ENCODE results near the gene CHCHD3. TPM values are rescaled to one million over a fixed set of nuclear protein-coding genes. Genes with fewer than 3 reads are reported as not detected.

CHCHD3 gene
- total RNA-seq, 2 experiments from 2014 or later: 21.6 to 21.7 TPM

DNA sequence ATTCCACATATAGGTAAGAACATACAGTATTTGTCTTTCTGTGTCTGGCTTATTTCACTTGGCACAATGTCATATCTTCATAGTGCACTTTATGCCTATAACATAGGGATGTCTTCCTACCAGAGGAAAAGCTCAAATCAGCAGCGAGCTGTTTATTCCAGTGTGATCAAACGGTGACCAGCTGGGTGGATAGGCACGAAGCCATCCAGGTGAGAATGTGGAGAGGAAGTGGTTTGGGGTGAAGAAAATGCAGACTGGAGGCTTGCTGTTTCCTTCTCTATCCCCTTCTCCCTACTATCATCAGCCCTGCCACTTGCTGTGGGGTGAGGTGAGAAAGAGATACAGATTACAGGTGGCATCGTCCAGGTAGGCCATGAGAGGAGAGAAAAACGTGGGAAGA, 52.4 kb downstream of the CHCHD3 start:
- peaks cover 8% of the 10 kb centered on the region for H3K36me3 Mint-ChIP-seq (ENCODE audit: low read depth)
- no peaks in the 10 kb centered on the region for H3K36me3 ChIP-seq (ENCODE audit: insufficient read depth, low read length)
- TF ChIP-seq, protein P1, sequence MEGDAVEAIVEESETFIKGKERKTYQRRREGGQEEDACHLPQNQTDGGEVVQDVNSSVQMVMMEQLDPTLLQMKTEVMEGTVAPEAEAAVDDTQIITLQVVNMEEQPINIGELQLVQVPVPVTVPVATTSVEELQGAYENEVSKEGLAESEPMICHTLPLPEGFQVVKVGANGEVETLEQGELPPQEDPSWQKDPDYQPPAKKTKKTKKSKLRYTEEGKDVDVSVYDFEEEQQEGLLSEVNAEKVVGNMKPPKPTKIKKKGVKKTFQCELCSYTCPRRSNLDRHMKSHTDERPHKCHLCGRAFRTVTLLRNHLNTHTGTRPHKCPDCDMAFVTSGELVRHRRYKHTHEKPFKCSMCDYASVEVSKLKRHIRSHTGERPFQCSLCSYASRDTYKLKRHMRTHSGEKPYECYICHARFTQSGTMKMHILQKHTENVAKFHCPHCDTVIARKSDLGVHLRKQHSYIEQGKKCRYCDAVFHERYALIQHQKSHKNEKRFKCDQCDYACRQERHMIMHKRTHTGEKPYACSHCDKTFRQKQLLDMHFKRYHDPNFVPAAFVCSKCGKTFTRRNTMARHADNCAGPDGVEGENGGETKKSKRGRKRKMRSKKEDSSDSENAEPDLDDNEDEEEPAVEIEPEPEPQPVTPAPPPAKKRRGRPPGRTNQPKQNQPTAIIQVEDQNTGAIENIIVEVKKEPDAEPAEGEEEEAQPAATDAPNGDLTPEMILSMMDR (IDR thresholded peaks at IDR 0.05): no peak
- no peak overlapping the region for H3K27ac Mint-ChIP-seq
- H3K9me3 ChIP-seq (ENCODE audit: control insufficient read depth in 1 of 2, insufficient read depth in 1 of 2, low read length in 2 of 2): peaks cover 5 to 7% of the 10 kb centered on the region in 2 experiments
- peaks cover 39% of the 10 kb centered on the region for H3K4me1 Mint-ChIP-seq (ENCODE audit: low read depth)
- ATAC-seq (ENCODE audit: poor library complexity) (no peak), DNase-seq (peak in 1 of 14 experiments; percentile 4)
- H3K4me3 ChIP-seq (ENCODE audit: low read length): no peak overlapping the region
- H3K27me3 ChIP-seq (ENCODE audit: control insufficient read depth in 1 of 2, insufficient read depth in 2 of 2, low read length in 2 of 2): no peaks in the 10 kb centered on the region
- CTCF ChIA-PET: no interaction called here
- POLR2A ChIA-PET: no interaction called here
- H3K9me3 Mint-ChIP-seq: peaks cover 3% of the 10 kb centered on the region
- intact Hi-C loops (cut with DNase I, micrococcal nuclease): no loop called here
- H3K4me1 ChIP-seq (ENCODE audit: insufficient read depth, low read length): peaks cover 4% of the 10 kb centered on the region
- no peaks in the 10 kb centered on the region for H3K27me3 Mint-ChIP-seq
- H3K4me3 Mint-ChIP-seq: no peak overlapping the region
- H3K27ac ChIP-seq (ENCODE audit: low read depth in 1 of 2, low read length in 2 of 2): no peak overlapping the region

DNA sequence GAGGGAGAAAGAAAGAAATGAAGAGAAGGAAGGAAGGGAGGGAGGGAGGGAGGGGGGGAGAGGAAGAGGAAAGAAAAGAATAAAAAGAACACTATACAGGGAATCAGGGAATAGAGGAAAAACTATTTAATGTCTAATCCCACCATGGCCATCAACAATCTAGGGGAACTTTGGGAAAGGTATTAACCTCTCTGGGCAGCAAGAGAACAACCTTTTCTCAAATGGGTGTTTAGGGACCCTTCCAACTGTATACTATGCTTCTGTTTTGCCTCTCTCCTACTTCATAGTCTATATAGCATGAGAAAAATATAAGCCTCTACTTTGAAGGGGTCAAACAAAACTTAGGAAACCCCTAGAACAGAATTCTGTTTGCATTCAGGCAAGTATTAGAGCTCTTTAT, 54.5 kb downstream of the CHCHD3 start:
- Mint-ChIP-seq H3K36me3 (ENCODE audit: low read depth) (peaks cover 22% of the 10 kb centered on the region), H3K9me3 (peaks cover 3% of the 10 kb centered on the region), H3K27ac (no peak overlapping the region), H3K4me3 (no peak overlapping the region), H3K27me3 (no peaks in the 10 kb centered on the region), H3K4me1 (ENCODE audit: low read depth) (peaks cover 32% of the 10 kb centered on the region)
- Histone ChIP-seq H3K36me3 (ENCODE audit: insufficient read depth, low read length) (no peaks in the 10 kb centered on the region), H3K4me1 (ENCODE audit: insufficient read depth, low read length) (peaks cover 4% of the 10 kb centered on the region), H3K9me3 (ENCODE audit: control insufficient read depth in 1 of 2, insufficient read depth in 1 of 2, low read length in 2 of 2) (peaks cover 5 to 7% of the 10 kb centered on the region in 2 experiments), H3K27me3 (ENCODE audit: control insufficient read depth in 1 of 2, insufficient read depth in 2 of 2, low read length in 2 of 2) (no peaks in the 10 kb centered on the region), H3K27ac (ENCODE audit: low read depth in 1 of 2, low read length in 2 of 2) (no peak overlapping the region), H3K4me3 (ENCODE audit: low read length) (no peak overlapping the region)
- DNase-seq (no peak), ATAC-seq (ENCODE audit: poor library complexity) (no peak)
- CTCF ChIA-PET: no interaction called here
- TF ChIP-seq, protein P1 (IDR thresholded peaks at IDR 0.05): no peak
- POLR2A ChIA-PET: no interaction called here
- intact Hi-C loops (cut with DNase I, micrococcal nuclease): no loop called here

DNA sequence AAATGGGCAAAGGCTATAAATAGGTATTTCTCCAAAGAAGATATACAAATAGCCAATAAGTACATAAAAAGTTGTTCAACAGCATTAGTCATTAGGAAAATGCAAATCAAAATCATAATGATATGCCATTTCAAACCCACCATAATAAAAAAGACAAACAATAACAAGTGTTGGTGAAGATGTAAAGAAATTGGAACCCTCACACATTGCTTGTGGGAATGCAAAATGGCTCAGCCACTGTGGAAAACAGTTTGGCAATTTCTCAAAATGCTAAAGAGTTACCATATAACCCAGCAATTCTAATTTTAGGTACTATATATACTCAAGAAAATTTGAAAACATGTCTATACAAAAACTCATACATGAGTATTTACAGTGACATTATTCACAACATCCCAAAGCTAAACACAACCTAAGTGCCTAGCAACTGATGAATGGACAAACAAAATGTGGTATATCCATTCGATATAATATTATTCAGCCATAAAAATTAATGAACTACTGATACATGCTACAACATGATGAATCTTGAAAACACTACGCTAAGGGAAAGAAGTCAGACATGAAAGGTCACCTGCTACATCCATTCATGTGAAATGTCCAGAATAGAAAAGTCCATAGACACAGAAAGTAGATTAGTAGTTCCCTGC, 55.6 kb downstream of the CHCHD3 start:
- no peak overlapping the region for H3K27ac ChIP-seq (ENCODE audit: low read depth in 1 of 2, low read length in 2 of 2)
- Mint-ChIP-seq H3K4me1 (ENCODE audit: low read depth) (peaks cover 21% of the 10 kb centered on the region), H3K27me3 (no peaks in the 10 kb centered on the region), H3K9me3 (peaks cover 3% of the 10 kb centered on the region), H3K27ac (no peak overlapping the region), H3K4me3 (no peak overlapping the region), H3K36me3 (ENCODE audit: low read depth) (peaks cover 30% of the 10 kb centered on the region)
- H3K4me3 ChIP-seq (ENCODE audit: low read length): no peak overlapping the region
- TF ChIP-seq, protein P1 (IDR thresholded peaks at IDR 0.05): no peak
- H3K36me3 ChIP-seq (ENCODE audit: insufficient read depth, low read length): peaks cover 3% of the 10 kb centered on the region
- intact Hi-C loops (cut with DNase I, micrococcal nuclease): no loop called here
- DNase-seq: no peak
- POLR2A ChIA-PET: no interaction called here
- H3K9me3 ChIP-seq (ENCODE audit: control insufficient read depth in 1 of 2, insufficient read depth in 1 of 2, low read length in 2 of 2): peaks cover 5 to 7% of the 10 kb centered on the region in 2 experiments
- no peaks in the 10 kb centered on the region for H3K27me3 ChIP-seq (ENCODE audit: control insufficient read depth in 1 of 2, insufficient read depth in 2 of 2, low read length in 2 of 2)
- CTCF ChIA-PET: no interaction called here
- no peak for ATAC-seq (ENCODE audit: poor library complexity)
- H3K4me1 ChIP-seq (ENCODE audit: insufficient read depth, low read length): peaks cover 4% of the 10 kb centered on the region
